HL-60/S4 (cell line): ENCODE results near the gene CLASRP.
"Not testable (repeated sequence)": the region's sequence is repeated elsewhere in the genome, so short reads cannot be mapped to it uniquely, and the experiment has no call there.

Experiments
- in situ Hi-C: fragments of 300-500 bp; cut with MboI; formaldehyde crosslinking; loops from 2 replicates; pipeline ENCODE4 v1.14.3; 2022; ENCODE audit warnings: low sequenced_read_pairs

Gene CLASRP

GRCh38 chr19:45038931-45039893, at the start of gene CLASRP:
Gene CLASRP, plus strand, starts transcription at chr19:45039045. Its CDS starts 1,168 bp downstream, at chr19:45040213.
- in situ Hi-C loops: no loop called here

- in situ Hi-C loops: no loop called here
Measured at GRCh38 chr19:44990459-44990858, 48.4 kb upstream of the CLASRP start.

GRCh38 chr19:44990966-44991365, 47.9 kb upstream of the CLASRP start:
- in situ Hi-C loops: no loop called here

GRCh38 chr19:44992336-44993163, 46.3 kb upstream of the CLASRP start:
- in situ Hi-C loops: no loop called here

GRCh38 chr19:44993526-44993925, 45.3 kb upstream of the CLASRP start:
- in situ Hi-C loops: no loop called here

GRCh38 chr19:44993926-44994537, 44.8 kb upstream of the CLASRP start:
- in situ Hi-C loops: no loop called here

- in situ Hi-C loops: no loop called here
Measured at GRCh38 chr19:44998025-44998424, 40.8 kb upstream of the CLASRP start.

- in situ Hi-C loops: not testable (repeated sequence)
Measured at GRCh38 chr19:44999131-44999925, 39.5 kb upstream of the CLASRP start.

GRCh38 chr19:45000665-45001064, 38.2 kb upstream of the CLASRP start:
- in situ Hi-C loops: not testable (repeated sequence)

- in situ Hi-C loops: no loop called here
Measured at GRCh38 chr19:45001087-45001739, 37.6 kb upstream of the CLASRP start, which contains the start of gene RELB. Gene RELB, plus strand, starts transcription at chr19:45001464. Its CDS starts 116 bp downstream, at chr19:45001580.

- in situ Hi-C loops: no loop called here
Measured at GRCh38 chr19:45003485-45003884, 35.4 kb upstream of the CLASRP start.

- in situ Hi-C loops: no loop called here
Measured at GRCh38 chr19:45005787-45006186, 33.1 kb upstream of the CLASRP start.

GRCh38 chr19:45008552-45008951, 30.3 kb upstream of the CLASRP start:
- in situ Hi-C loops: no loop called here

- in situ Hi-C loops: no loop called here
Measured at GRCh38 chr19:45009625-45010255, 29.1 kb upstream of the CLASRP start.

GRCh38 chr19:45010306-45010705, 28.5 kb upstream of the CLASRP start:
- in situ Hi-C loops: no loop called here

- in situ Hi-C loops: no loop called here
Measured at GRCh38 chr19:45011959-45012358, 26.9 kb upstream of the CLASRP start.

GRCh38 chr19:45016388-45017314, 22.2 kb upstream of the CLASRP start:
- in situ Hi-C loops: no loop called here

GRCh38 chr19:45019187-45019586, 19.7 kb upstream of the CLASRP start:
- in situ Hi-C loops: no loop called here
